Measurements from ENCODE around the gene SNX30.

GRCh38 chr9:112911736-112912135 is 161.2 kb downstream of the SNX30 start:
- TF ChIP-seq CTCF (IDR thresholded peaks at IDR 0.05): no peak
- TF ChIP-seq POLR2A (IDR thresholded peaks at IDR 0.05): no peak
